Activated naive CD8-positive, alpha-beta T cell treated with anti-CD3 and anti-CD28 coated beads for 36 hours (primary cell): ENCODE results near the gene VPS13D. TPM values are rescaled to one million over a fixed set of nuclear protein-coding genes. Genes with fewer than 3 reads are reported as not detected.

Experiments used
- DNase-seq: peaks from one replicate; pipeline ENCODE4 v3.0.0; 2021
- H3K27ac Mint-ChIP-seq: one replicate; pipeline ENCODE4 v1.8.0; 2022; ENCODE audit warnings: mild to moderate bottlenecking, moderate library complexity, mixed read lengths
- H3K27me3 Mint-ChIP-seq: one replicate; pipeline ENCODE4 v1.8.0; 2022; ENCODE audit warnings: mild to moderate bottlenecking, mixed read lengths
- H3K36me3 Mint-ChIP-seq: one replicate; pipeline ENCODE4 v1.8.0; 2021; ENCODE audit warnings: mild to moderate bottlenecking, mixed read lengths
- H3K4me1 Mint-ChIP-seq: one replicate; pipeline ENCODE4 v1.8.0; 2021; ENCODE audit warnings: mixed read lengths
- H3K4me3 Mint-ChIP-seq: one replicate; pipeline ENCODE4 v1.8.0; 2022; ENCODE audit warnings: mild to moderate bottlenecking, moderate library complexity, mixed read lengths
- H3K9me3 Mint-ChIP-seq: one replicate; pipeline ENCODE4 v1.8.0; 2022; ENCODE audit warnings: mixed read lengths
- total RNA-seq, 2 experiments: library from RNA; stranded (reverse); gene quantifications; one replicate each; pipeline ENCODE4 v1.2.3, GENCODE V29; 2021

The VPS13D gene
- total RNA-seq, 2 experiments from 2014 or later, result 27.7 to 29.1 TPM

DNA sequence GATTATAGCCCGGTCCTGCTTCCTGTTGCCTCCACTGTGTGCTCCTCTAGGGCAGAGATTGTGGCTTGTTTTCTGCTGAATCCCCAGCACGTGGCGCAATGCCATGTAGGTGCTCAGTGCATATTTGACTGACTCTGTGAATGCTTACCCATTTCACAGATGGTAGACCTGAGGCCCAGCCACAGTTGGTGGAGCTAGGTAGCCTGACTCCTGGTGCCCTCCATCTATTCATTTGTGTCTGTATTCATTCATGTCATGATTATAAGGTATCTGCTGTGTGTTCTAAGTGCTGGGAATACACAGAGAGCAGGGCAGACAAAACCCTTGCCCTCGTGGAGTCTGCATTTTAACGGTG, 40.5 kb upstream of the VPS13D start:
- H3K36me3 Mint-ChIP-seq, result peaks cover 28% of the 10 kb centered on the region
- DNase-seq, result no peak
- no peaks in the 10 kb centered on the region for H3K9me3 Mint-ChIP-seq
- peaks cover 20% of the 10 kb centered on the region for H3K4me1 Mint-ChIP-seq
- no peak overlapping the region for H3K27ac Mint-ChIP-seq
- no peak overlapping the region for H3K4me3 Mint-ChIP-seq
- H3K27me3 Mint-ChIP-seq, result no peaks in the 10 kb centered on the region

DNA sequence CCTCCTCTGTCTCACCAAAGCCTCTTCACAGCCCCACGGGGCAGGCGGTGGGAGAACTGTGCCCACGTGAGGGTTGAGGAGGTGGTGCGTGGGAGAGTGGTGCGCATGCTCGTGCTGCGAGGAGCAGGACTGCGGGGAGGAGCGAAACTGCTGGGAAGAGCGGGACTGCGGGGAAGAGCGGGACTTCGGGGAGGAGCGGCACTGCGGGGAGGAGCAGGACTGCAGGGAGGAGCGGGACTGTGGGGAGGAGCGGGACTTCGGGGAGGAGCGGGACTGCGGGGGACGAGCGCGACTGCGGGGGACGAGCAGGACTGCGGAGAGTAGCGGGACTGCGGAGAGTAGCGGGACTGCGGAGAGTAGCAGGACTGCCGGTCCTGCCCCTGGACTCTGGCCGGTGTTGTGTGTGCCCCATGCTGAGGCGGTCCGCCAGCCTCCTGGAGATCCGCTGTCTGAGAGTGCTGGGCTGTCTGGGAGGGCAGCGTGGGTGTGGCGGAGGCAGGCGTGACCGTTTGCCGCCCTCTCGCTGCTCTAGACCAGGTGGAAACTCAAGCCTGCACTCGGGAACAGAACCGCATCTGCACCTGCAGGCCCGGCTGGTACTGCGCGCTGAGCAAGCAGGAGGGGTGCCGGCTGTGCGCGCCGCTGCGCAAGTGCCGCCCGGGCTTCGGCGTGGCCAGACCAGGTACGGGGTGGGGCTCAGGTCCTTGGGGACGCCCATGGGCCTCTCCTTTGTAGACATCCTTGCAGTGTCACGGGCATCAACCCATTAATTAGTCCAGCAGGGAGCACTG, 38.4 kb upstream of the VPS13D start:
- Mint-ChIP-seq H3K36me3 (peaks cover 35% of the 10 kb centered on the region), H3K27ac (no peak overlapping the region), H3K4me3 (no peak overlapping the region), H3K27me3 (no peaks in the 10 kb centered on the region), H3K4me1 (peaks cover 17% of the 10 kb centered on the region), H3K9me3 (no peaks in the 10 kb centered on the region)
- DNase-seq, result no peak

- peaks cover 32% of the 10 kb centered on the region for H3K4me1 Mint-ChIP-seq
- no peaks in the 10 kb centered on the region for H3K9me3 Mint-ChIP-seq
- H3K36me3 Mint-ChIP-seq, result peaks cover 42% of the 10 kb centered on the region
- H3K27ac Mint-ChIP-seq, result no peak overlapping the region
- DNase-seq, result no peak
- H3K4me3 Mint-ChIP-seq, result no peak overlapping the region
- H3K27me3 Mint-ChIP-seq, result no peaks in the 10 kb centered on the region
These were observed 35.1 kb upstream of the VPS13D start for GRCh38 chr1:12194666-12195216.

DNA sequence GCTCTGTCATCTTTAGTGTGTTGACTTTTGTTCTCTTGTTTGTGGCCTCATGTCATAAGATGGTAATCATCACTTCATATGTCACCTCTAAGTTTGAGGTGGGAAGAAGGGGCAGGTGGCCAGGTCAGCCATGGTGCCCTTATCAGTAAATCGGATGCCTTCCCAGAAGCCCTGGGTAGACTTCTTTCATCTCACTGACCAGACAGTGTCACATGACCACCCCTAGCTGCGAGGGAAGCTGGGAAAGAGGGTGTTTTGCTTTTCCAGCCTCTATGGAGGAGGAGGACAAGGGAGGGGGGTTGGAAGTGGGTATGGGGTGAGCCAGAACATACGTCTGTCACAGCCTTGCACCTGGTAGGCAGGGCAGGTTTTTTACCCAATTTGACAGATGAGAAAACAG, 34.4 kb upstream of the VPS13D start:
- peaks cover 44% of the 10 kb centered on the region for H3K36me3 Mint-ChIP-seq

DNA sequence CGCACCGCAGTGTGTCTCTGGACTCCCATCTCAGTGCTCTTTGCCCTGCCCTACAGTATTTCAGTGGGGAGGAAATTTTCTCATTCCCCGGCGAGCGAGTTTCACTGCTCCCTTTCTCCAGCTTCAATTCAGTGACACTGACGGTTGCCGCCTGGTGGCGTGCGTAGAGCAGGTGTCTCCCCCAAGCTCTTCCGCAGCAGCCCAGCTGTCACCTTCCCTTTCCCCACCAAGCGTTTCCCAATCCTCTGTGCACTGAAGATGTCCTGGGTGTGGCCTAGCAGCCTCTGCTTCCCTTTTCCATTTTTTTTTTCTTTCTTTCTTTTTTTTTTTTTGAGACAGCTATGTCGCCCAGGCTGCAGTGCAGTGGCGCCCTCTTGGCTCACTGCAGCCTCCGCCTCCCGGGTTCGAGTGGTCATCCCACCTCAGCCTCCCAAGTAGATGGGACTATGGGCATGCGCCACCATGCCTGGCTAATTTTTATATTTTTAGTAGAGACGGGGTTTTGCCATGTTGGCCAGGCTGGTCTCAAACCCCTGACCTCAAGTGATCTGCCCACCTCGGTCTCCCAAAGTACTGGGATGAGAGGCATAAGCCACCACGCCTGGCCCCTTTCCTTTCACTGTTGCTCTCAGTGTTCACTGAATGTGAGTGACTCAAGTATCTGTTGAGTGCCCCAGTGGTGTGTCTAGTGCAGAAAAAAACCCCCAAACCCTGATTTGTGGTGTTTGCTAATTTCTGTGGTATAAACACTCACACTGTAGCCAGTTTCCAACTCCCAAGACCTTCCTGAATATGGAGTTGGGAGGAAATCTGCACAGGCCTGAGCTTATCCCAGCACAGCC, 33.0 kb upstream of the VPS13D start:
- H3K27ac Mint-ChIP-seq, result no peak overlapping the region
- no peaks in the 10 kb centered on the region for H3K9me3 Mint-ChIP-seq
- peaks cover 45% of the 10 kb centered on the region for H3K4me1 Mint-ChIP-seq
- H3K36me3 Mint-ChIP-seq, result peaks cover 49% of the 10 kb centered on the region
- H3K27me3 Mint-ChIP-seq, result no peaks in the 10 kb centered on the region
- H3K4me3 Mint-ChIP-seq, result no peak overlapping the region
- DNase-seq, result no peak

More for the DNA sequence above, 34.4 kb upstream of the VPS13D start:
- Mint-ChIP-seq H3K4me1 (peaks cover 36% of the 10 kb centered on the region), H3K27ac (no peak overlapping the region), H3K4me3 (no peak overlapping the region), H3K9me3 (no peaks in the 10 kb centered on the region), H3K27me3 (no peaks in the 10 kb centered on the region)
- no peak for DNase-seq

- H3K36me3 Mint-ChIP-seq, result peaks cover 50% of the 10 kb centered on the region
- no peak overlapping the region for H3K4me3 Mint-ChIP-seq
- peaks cover 49% of the 10 kb centered on the region for H3K4me1 Mint-ChIP-seq
These were observed 32.3 kb upstream of the VPS13D start for GRCh38 chr1:12197483-12197880.

GRCh38 chr1:12200208-12200607, 29.6 kb upstream of the VPS13D start:
- Mint-ChIP-seq H3K27me3 (no peaks in the 10 kb centered on the region), H3K4me1 (peaks cover 70% of the 10 kb centered on the region), H3K36me3 (peaks cover 59% of the 10 kb centered on the region), H3K9me3 (no peaks in the 10 kb centered on the region), H3K27ac (peak overlapping the region; percentile 65), H3K4me3 (no peak overlapping the region)
- no peak for DNase-seq

More at GRCh38 chr1:12197483-12197880, 32.3 kb upstream of the VPS13D start:
- H3K27ac Mint-ChIP-seq, result no peak overlapping the region
- no peaks in the 10 kb centered on the region for H3K9me3 Mint-ChIP-seq
- DNase-seq, result no peak
- H3K27me3 Mint-ChIP-seq, result no peaks in the 10 kb centered on the region

- peaks cover 74% of the 10 kb centered on the region for H3K4me1 Mint-ChIP-seq
- H3K4me3 Mint-ChIP-seq, result peak overlapping the region; percentile 43
- peaks cover 64% of the 10 kb centered on the region for H3K36me3 Mint-ChIP-seq
These were observed 28.3 kb upstream of the VPS13D start for GRCh38 chr1:12201352-12202189.

DNA sequence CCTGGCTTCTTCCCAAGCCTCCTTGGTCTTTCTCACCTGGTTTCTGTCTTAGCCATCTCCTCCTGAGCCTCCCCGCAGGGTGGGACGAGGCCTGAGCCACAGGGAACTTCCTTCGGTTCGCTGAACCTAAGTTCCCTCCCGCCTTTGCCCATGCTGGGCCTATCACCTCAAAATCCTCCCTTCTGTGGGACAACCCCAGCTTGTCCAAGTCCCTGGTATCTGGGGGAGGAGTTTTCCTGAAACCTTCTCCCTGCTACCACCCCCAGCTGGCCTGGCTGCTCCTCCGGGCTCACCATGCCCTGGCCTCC, 27.7 kb upstream of the VPS13D start:
- Mint-ChIP-seq H3K27ac (peak overlapping the region; percentile 90), H3K4me1 (peaks cover 70% of the 10 kb centered on the region), H3K36me3 (peaks cover 65% of the 10 kb centered on the region), H3K4me3 (peak overlapping the region; percentile 42), H3K27me3 (no peaks in the 10 kb centered on the region), H3K9me3 (no peaks in the 10 kb centered on the region)
- no peak for DNase-seq

More at GRCh38 chr1:12201352-12202189, 28.3 kb upstream of the VPS13D start:
- peak overlapping the region; percentile 57 for H3K27ac Mint-ChIP-seq
- no peaks in the 10 kb centered on the region for H3K27me3 Mint-ChIP-seq
- DNase-seq, result peak; percentile 70
- H3K9me3 Mint-ChIP-seq, result no peaks in the 10 kb centered on the region

GRCh38 chr1:12202577-12202976, 27.3 kb upstream of the VPS13D start:
- Mint-ChIP-seq H3K9me3 (no peaks in the 10 kb centered on the region), H3K27me3 (no peaks in the 10 kb centered on the region), H3K36me3 (peaks cover 61% of the 10 kb centered on the region), H3K27ac (peak overlapping the region; percentile 90), H3K4me1 (peaks cover 69% of the 10 kb centered on the region), H3K4me3 (peak overlapping the region; percentile 42)
- DNase-seq, result no peak

- Mint-ChIP-seq H3K4me1 (peaks cover 71% of the 10 kb centered on the region), H3K9me3 (no peaks in the 10 kb centered on the region), H3K36me3 (peaks cover 67% of the 10 kb centered on the region), H3K27ac (peak overlapping the region; percentile 90), H3K27me3 (no peaks in the 10 kb centered on the region), H3K4me3 (peak overlapping the region; percentile 54)
- DNase-seq, result no peak
These were observed 26.4 kb upstream of the VPS13D start for GRCh38 chr1:12203216-12204007.

- Mint-ChIP-seq H3K4me1 (peaks cover 74% of the 10 kb centered on the region), H3K27ac (peak overlapping the region; percentile 90), H3K4me3 (peak overlapping the region; percentile 54), H3K27me3 (no peaks in the 10 kb centered on the region), H3K36me3 (peaks cover 65% of the 10 kb centered on the region), H3K9me3 (no peaks in the 10 kb centered on the region)
- DNase-seq, result peak; percentile 81
These were observed 25.7 kb upstream of the VPS13D start for GRCh38 chr1:12204140-12204539.

- Mint-ChIP-seq H3K27ac (peak overlapping the region; percentile 90), H3K4me3 (no peak overlapping the region), H3K27me3 (no peaks in the 10 kb centered on the region), H3K36me3 (peaks cover 61% of the 10 kb centered on the region), H3K4me1 (peaks cover 78% of the 10 kb centered on the region), H3K9me3 (no peaks in the 10 kb centered on the region)
- DNase-seq, result no peak
These were observed 24.8 kb upstream of the VPS13D start for GRCh38 chr1:12204754-12205658.
